B cell (primary cell): ENCODE results near the gene TAC3. TPM values are rescaled to one million over a fixed set of nuclear protein-coding genes. Genes with fewer than 3 reads are reported as not detected.
A peak's percentile ranks its signal among the peaks of the same experiment; 100 is the strongest.
"Not testable (repeated sequence)": the region's sequence is repeated elsewhere in the genome, so short reads cannot be mapped to it uniquely, and the experiment has no call there.

Experiments used
- ATAC-seq: fragments of 200-7000 bp; cut with Tn5 transposase; one replicate; pipeline ENCODE4 v1.10.0; 2021; ENCODE audit warnings: low read depth, mild to moderate bottlenecking, moderate number of reproducible peaks, moderate library complexity
- CTCF ChIA-PET: fragments of 350-600 bp; sonication (Branson Sonifier 250); formaldehyde crosslinking; loops from one replicate; lab custom pipeline; 2021; ENCODE audit warnings: antibody characterized with exemption, inconsistent platforms; lab: Charles Lee
- POLR2A ChIA-PET: fragments of 350-600 bp; sonication (Branson Sonifier 250); formaldehyde crosslinking; loops from one replicate; lab custom pipeline; 2021; ENCODE audit warnings: antibody characterized with exemption; lab: Charles Lee
- DNase-seq: peaks from one replicate; pipeline ENCODE4 v3.0.0; 2013
- H2AFZ ChIP-seq: 2 replicates; pipeline ENCODE4 v1.6.1; 2012; ENCODE audit warnings: mild to moderate bottlenecking, low read depth, low read length; ENCODE audit not compliant: insufficient read depth, poor library complexity, severe bottlenecking
- H3K27ac ChIP-seq, 2 donors: 1 replicate in 1 of 2; 2 replicates in 1 of 2; pipeline ENCODE4 v1.5.1; 2012 to 2013; ENCODE audit warnings: low read length in 2 of 2, mild to moderate bottlenecking in 2 of 2, moderate library complexity in 1 of 2
- H3K27me3 ChIP-seq, 4 experiments: fragments of 200-600 bp in 1 of 4; sonication (generic) in 1 of 4; replicated peaks in 1 of 4; 1 replicate in 2 of 4; 2 replicates in 2 of 4; pipeline versions ENCODE4 v1.6.1 to v1.7.0; 2013 to 2016; ENCODE audit warnings: low read length in 3 of 4, mild to moderate bottlenecking in 2 of 4, mixed read lengths in 1 of 4, moderate library complexity in 1 of 4; ENCODE audit not compliant: insufficient read depth in 4 of 4, control insufficient read depth in 3 of 4; ENCODE audit errors: control extremely low read depth in 1 of 4
- H3K36me3 ChIP-seq, 2 experiments: replicated peaks in 1 of 2; 1 replicate in 1 of 2; 2 replicates in 1 of 2; pipeline versions ENCODE4 v1.6.1 to v1.7.1; 2013; ENCODE audit warnings: low read length in 1 of 2; ENCODE audit not compliant: insufficient read depth in 2 of 2, control insufficient read depth in 1 of 2; ENCODE audit errors: control extremely low read depth in 1 of 2, extremely low read depth in 1 of 2
- H3K4me1 ChIP-seq, 2 donors: fragments of 200-600 bp in 1 of 2; sonication (generic) in 1 of 2; 1 replicate in 1 of 2; 2 replicates in 1 of 2; pipeline versions ENCODE4 v1.5.1 to v1.6.1; 2013 to 2017; ENCODE audit warnings: low read length in 2 of 2; ENCODE audit not compliant: control insufficient read depth in 2 of 2, insufficient read depth in 2 of 2
- H3K4me2 ChIP-seq: replicated peaks from 2 replicates; pipeline ENCODE3; 2012; ENCODE audit warnings: mild to moderate bottlenecking, low read depth, low read length; ENCODE audit not compliant: poor library complexity, severe bottlenecking
- H3K4me3 ChIP-seq, 5 experiments: fragments of 200-600 bp in 1 of 5; sonication (generic) in 1 of 5; 1 replicate in 3 of 5; 2 replicates in 2 of 5; pipeline versions ENCODE4 v1.5.1 to v1.7.0; 2011 to 2016; ENCODE audit warnings: low read length in 4 of 5, mild to moderate bottlenecking in 4 of 5, low read depth in 2 of 5, control low read depth in 1 of 5, moderate library complexity in 1 of 5; ENCODE audit not compliant: insufficient read depth in 1 of 5; ENCODE audit errors: control extremely low read depth in 1 of 5, extremely low read depth in 1 of 5
- H3K79me2 ChIP-seq: fragments of 200-600 bp; sonication (generic); one replicate; pipeline ENCODE4 v1.6.0; 2016; ENCODE audit warnings: low read length; ENCODE audit not compliant: control insufficient read depth, insufficient read depth
- H3K9ac ChIP-seq: fragments of 200-600 bp; sonication (generic); 2 replicates; pipeline ENCODE4 v1.6.1; 2017; ENCODE audit warnings: mild to moderate bottlenecking, low read length, moderate library complexity
- H3K9me3 ChIP-seq, 3 donors: one replicate each; pipeline versions ENCODE4 v1.6.1 to v1.7.1; 2013; ENCODE audit warnings: low read length in 2 of 3; ENCODE audit not compliant: control insufficient read depth in 2 of 3, insufficient read depth in 1 of 3; ENCODE audit errors: control extremely low read depth in 1 of 3
- H4K20me1 ChIP-seq: 2 replicates; pipeline ENCODE4 v1.6.0; 2012; ENCODE audit warnings: mild to moderate bottlenecking, low read length; ENCODE audit not compliant: insufficient read depth, control insufficient read depth, poor library complexity, severe bottlenecking
- H3K27ac Mint-ChIP-seq: one replicate; pipeline ENCODE4 v1.8.0; 2021; ENCODE audit warnings: mixed read lengths
- H3K27me3 Mint-ChIP-seq: one replicate; pipeline ENCODE4 v1.8.0; 2021; ENCODE audit warnings: mixed read lengths
- H3K4me1 Mint-ChIP-seq: one replicate; pipeline ENCODE4 v1.8.0; 2021; ENCODE audit warnings: mixed read lengths
- H3K4me3 Mint-ChIP-seq: one replicate; pipeline ENCODE4 v1.8.0; 2021; ENCODE audit warnings: mixed read lengths
- H3K9me3 Mint-ChIP-seq: one replicate; pipeline ENCODE4 v1.8.0; 2022; ENCODE audit warnings: mixed read lengths; ENCODE audit not compliant: insufficient read depth
- CTCF ChIP-seq: fragments of 200-600 bp; IDR thresholded peaks from one replicate; pipeline ENCODE4 v1.8.0; 2022; ENCODE audit warnings: antibody characterized with exemption, mild to moderate bottlenecking
- EZH2 ChIP-seq: IDR thresholded peaks from 2 replicates; pipeline ENCODE4 v1.6.1; 2012; ENCODE audit warnings: borderline replicate concordance, low read depth, mild to moderate bottlenecking, moderate library complexity, low read length; ENCODE audit not compliant: insufficient read depth, poor library complexity, severe bottlenecking
- WGBS: methylation state at CpG from one replicate; pipeline ENCODE4 v1.1.5; 2013; ENCODE audit warnings: missing lambda C conversion rate; ENCODE audit not compliant: insufficient coverage; 5-methylcytosine and 5-hydroxymethylcytosine counted together
- intact Hi-C: fragments of 100-400 bp; cut with micrococcal nuclease; formaldehyde crosslinking; loops from one replicate; pipeline ENCODE4 v1.10.0; 2022
- polyA plus RNA-seq: library from polyadenylated mRNA; depleted of rRNA; stranded (reverse); fragments of >200 nt; gene quantifications from 2 replicates; pipeline ENCODE4 v1.2.3, GENCODE V29; 2012
- total RNA-seq, 2 donors: library from RNA; stranded (reverse); fragments of 120-200 nt in 1 of 2; gene quantifications; 1 replicate in 1 of 2; 2 replicates in 1 of 2; pipeline versions ENCODE4 v1.2.3 to v1.2.4, GENCODE V29; 2013 to 2022

The TAC3 gene
- total and polyA plus RNA-seq, 2 donors (not counting 1 experiment from before 2014, with no cell fraction given), result 0.24 TPM; not detected in 1

- no peak for DNase-seq
- TF ChIP-seq CTCF (no peak), EZH2 (no peak)
- H2AFZ ChIP-seq, result peak overlapping the region; percentile 47
- no peaks in the 10 kb centered on the region for H3K36me3 ChIP-seq
- no peaks in the 10 kb centered on the region for H3K79me2 ChIP-seq
- no peaks in the 10 kb centered on the region for H4K20me1 ChIP-seq
- Mint-ChIP-seq H3K9me3 (no peaks in the 10 kb centered on the region), H3K27ac (peak overlapping the region; percentile 23), H3K4me1 (peaks cover 19% of the 10 kb centered on the region), H3K27me3 (no peaks in the 10 kb centered on the region), H3K4me3 (no peak overlapping the region)
- POLR2A ChIA-PET, result no interaction called here
- no peaks in the 10 kb centered on the region for H3K9me3 ChIP-seq
- 70% methylated on average over 11 of the region's 13 CpGs for WGBS
- no peaks in the 10 kb centered on the region for H3K27me3 ChIP-seq
- intact Hi-C loops, result no loop called here
- H3K4me1 ChIP-seq, result peaks cover 8 to 14% of the 10 kb centered on the region in 2 donors
- no peak overlapping the region for H3K9ac ChIP-seq
- no peak for ATAC-seq
- H3K4me2 ChIP-seq, result no peak overlapping the region
- CTCF ChIA-PET, result interaction anchor here (0.5 to 1.9 kb wide), 5 partner anchors 26 to 145 kb away, joined by 4 to 7 read pairs (median 4); no protein-coding TSS in a partner anchor
- no peak overlapping the region for H3K27ac ChIP-seq
- H3K4me3 ChIP-seq, result no peak overlapping the region
Observed at GRCh38 chr12:57027011-57027804, 10.9 kb upstream of the TAC3 start.

GRCh38 chr12:57025196-57025595, 8.9 kb upstream of the TAC3 start:
- H3K4me3 Mint-ChIP-seq, result no peak overlapping the region
- no peaks in the 10 kb centered on the region for H3K27me3 ChIP-seq
- no peak for TF ChIP-seq EZH2
- TF ChIP-seq CTCF, result no peak
- H2AFZ ChIP-seq, result no peak overlapping the region
- DNase-seq (no peak), ATAC-seq (no peak)
- H4K20me1 ChIP-seq, result no peaks in the 10 kb centered on the region
- CTCF ChIA-PET, result interaction anchor here (0.8 kb wide), 1 partner anchor 20 kb away, joined by 3 read pairs; no protein-coding TSS in a partner anchor
- no peaks in the 10 kb centered on the region for H3K36me3 ChIP-seq
- H3K4me2 ChIP-seq, result no peak overlapping the region
- peaks cover 7% of the 10 kb centered on the region for H3K4me1 Mint-ChIP-seq
- H3K9me3 Mint-ChIP-seq, result no peaks in the 10 kb centered on the region
- WGBS, result 100% methylated on average over 2 of the region's 2 CpGs
- H3K9ac ChIP-seq, result no peak overlapping the region
- no peaks in the 10 kb centered on the region for H3K79me2 ChIP-seq
- no peak overlapping the region for H3K4me3 ChIP-seq
- no peak overlapping the region for H3K27ac ChIP-seq
- H3K27ac Mint-ChIP-seq, result no peak overlapping the region
- H3K27me3 Mint-ChIP-seq, result no peaks in the 10 kb centered on the region
- POLR2A ChIA-PET, result interaction anchor here (1.2 kb wide), 1 partner anchor 87 kb away, joined by 3 read pairs; no protein-coding TSS in a partner anchor
- H3K9me3 ChIP-seq, result no peaks in the 10 kb centered on the region
- H3K4me1 ChIP-seq, result peaks cover 0 to 4% of the 10 kb centered on the region in 2 donors
- intact Hi-C loops, result no loop called here

- not testable (repeated sequence) for DNase-seq, H3K4me1 Mint-ChIP-seq
Observed at GRCh38 chr12:57022324-57022723, 6.0 kb upstream of the TAC3 start.

More at GRCh38 chr12:57022324-57022723, 6.0 kb upstream of the TAC3 start:
- H3K4me3 ChIP-seq, H3K79me2 ChIP-seq, ATAC-seq, H3K9me3 Mint-ChIP-seq, H2AFZ ChIP-seq, intact Hi-C loops, H3K4me1 ChIP-seq, H3K9ac ChIP-seq, H3K27me3 ChIP-seq, H3K4me3 Mint-ChIP-seq, H3K36me3 ChIP-seq, H3K4me2 ChIP-seq, H3K27ac ChIP-seq, H3K9me3 ChIP-seq, H3K27ac Mint-ChIP-seq, H3K27me3 Mint-ChIP-seq, H4K20me1 ChIP-seq, POLR2A ChIA-PET: not testable (repeated sequence)
- WGBS, result 98% methylated on average over 5 of the region's 5 CpGs
- CTCF ChIA-PET, result interaction anchor here (1.3 to 2.7 kb wide), 4 partner anchors 9 to 90 kb away, joined by 5 to 11 read pairs (median 6); no protein-coding TSS in a partner anchor
